HUDEP-2 (cell line): Measurements from ENCODE around the gene COL23A1.
"Not testable (repeated sequence)": the region's sequence is repeated elsewhere in the genome, so short reads cannot be mapped to it uniquely, and the experiment has no call there.

Source experiments
- DNase-seq, 76 experiments: peaks; one replicate each; lab custom pipeline; 2025; ENCODE audit not compliant: unreplicated experiment in 76 of 76; lab: John Stamatoyannopoulos, UW

COL23A1 gene

GRCh38 chr5:178317727-178318126, 272.5 kb downstream of the COL23A1 start:
- not testable (repeated sequence) for DNase-seq

DNA sequence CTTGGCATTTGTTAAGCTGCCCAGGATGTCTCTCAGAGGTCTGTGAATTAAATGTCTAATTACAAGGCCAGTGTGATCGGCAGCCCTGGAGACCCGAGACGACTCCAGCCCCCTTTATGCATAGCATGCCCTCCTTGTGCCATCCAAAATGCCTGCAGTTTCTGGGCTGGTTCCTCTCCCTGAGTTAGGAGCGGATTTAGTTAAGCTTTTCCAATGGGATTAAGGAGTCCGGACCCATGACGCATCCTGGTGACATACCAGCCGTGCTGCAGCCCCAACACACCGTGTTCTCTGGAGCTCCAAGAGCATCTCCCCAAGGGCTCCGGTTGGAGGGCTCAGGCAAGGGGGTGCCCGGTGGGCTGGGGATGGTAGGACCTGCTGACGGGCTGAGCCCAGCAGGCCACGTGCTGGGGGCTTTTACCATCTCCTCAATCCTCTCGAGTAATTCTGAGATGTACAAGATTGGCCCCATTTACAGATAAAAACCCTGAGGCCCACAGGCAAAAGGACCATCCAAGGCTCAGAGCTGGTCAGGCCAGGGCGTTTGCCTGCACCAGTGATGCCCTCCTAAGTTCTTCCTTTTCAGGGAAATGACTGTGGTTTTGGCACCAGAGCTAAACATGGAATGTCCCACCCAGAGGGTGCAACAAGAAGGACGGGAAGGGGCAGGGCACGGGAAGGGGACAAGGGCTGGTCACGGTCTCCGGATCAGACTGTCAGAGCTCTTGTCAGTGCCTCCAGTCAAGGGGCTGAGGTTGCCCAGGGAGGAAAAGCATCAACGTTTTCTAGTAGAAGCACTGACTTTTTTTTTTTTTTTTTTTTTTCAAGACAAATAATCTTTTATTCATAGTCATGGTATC, 275.0 kb downstream of the COL23A1 start:
- DNase-seq, result no peak

GRCh38 chr5:178314061-178314660, 276.0 kb downstream of the COL23A1 start:
- DNase-seq, result no peak

DNA sequence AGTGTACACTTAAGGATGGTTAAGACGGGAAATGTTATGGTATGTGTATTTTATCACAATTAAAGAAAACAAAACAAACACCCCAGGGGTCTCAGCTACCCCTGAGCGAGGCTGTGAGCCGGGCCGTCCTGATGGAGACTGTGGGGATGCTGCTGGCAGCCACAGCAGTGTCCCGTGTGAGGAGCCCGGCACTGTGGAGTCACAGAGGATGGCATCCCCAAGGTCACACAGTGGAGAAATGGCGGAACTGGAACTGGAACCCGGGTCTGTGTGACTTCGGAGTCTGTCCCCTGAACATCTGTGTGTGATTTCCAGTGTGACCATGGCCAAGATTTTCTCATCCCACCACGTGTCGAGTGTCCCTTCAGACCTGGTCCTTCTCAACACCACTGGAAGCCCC, 276.9 kb downstream of the COL23A1 start:
- no peak for DNase-seq

DNA sequence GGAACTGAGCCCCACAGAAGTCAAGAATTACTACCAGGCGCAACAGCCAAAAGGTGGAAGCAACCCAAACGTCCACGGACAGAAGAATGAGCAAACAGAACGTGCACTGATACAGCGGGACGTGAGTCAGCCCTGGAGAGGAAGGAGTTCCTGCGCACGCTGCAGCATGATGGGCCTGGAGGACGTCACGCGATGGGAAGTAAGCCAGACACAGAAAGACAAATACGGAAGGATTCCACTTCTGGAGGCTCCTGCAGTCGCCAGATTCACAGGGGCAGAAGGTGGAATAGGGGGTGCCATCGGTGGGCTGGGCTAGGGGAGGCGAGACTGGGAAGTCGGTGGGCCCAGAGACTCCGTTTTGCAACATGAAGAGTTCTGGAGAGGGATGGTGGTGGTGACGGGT, 277.3 kb downstream of the COL23A1 start:
- no peak for DNase-seq

DNA sequence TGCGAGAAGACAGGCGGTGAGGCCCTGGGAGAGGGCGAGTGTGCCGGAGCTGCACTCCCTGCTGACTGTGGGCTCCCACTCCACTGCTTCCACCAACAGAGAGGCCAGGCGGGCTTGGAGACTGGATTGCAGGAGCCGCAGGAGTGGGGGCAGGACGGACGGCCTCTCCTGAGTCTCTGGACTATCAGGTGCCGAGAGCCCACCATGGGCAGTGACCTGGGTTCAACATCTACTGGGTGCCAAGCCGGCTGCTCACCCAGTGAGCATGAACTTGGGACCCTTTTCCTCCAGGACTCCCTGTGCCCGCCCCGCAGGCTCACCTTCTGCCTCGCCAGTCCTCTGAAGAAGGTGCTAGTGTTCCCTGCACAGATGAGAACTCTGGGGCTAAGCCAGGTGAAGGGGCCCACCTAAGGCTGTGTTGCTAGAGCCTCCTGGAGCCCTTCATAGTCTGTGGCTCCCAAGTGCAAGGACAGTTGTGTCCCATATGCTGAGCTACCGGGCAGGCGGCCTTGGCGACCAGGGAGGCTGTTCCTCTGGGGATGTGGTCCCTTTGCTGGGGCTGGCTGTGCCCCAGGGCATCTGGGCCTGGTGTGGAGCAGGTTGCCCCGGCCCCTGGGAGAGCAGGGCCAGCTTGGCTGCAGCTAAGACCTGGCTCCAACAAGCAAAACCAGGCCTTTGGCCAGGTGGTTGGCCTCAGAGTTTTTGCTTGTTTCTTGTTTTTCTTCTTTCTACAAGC, 279.9 kb downstream of the COL23A1 start:
- DNase-seq, result no peak

DNA sequence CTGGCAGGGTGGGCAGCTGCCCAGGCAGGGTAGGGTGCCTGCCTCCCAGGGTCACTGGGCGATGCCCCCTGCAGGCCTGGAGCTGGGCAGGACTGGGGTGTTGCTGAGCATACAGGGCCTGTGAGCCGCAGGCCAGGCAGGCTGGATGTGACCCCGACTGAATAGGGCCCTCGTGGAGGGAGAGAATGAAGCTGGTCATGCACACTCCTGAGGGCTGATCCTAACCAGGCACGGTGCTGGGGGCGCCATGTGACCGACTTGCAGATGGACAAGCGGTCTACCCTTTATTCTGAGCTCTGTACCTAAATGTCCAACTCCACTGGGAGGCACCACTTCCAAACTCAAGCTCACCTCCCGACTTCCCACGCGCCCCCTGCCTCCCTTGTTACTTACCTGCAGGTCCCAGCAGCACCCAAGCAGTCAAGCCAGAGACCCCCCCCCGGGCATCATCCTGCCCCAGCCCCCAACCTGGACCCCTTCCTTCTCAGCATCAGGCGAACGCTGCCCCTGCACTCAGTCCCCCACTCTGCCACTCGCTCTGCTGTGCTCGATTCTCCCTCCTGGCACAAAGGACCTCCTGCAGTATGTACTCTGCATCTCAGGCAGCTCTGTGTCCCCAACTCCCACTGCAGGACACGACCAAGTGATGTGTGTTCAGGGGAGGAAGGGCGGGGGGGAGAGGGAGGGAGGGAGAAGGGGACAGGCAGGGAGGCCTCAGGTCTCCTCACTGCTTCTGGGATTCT, 280.8 kb downstream of the COL23A1 start:
- DNase-seq, result no peak

- DNase-seq, result no peak
Measured at GRCh38 chr5:178308541-178309092, 281.6 kb downstream of the COL23A1 start.

GRCh38 chr5:178307267-178308045, 282.7 kb downstream of the COL23A1 start:
- no peak for DNase-seq

- no peak for DNase-seq
Measured at GRCh38 chr5:178306430-178307225, 283.6 kb downstream of the COL23A1 start.

GRCh38 chr5:178305801-178306200, 284.4 kb downstream of the COL23A1 start:
- no peak for DNase-seq

DNA sequence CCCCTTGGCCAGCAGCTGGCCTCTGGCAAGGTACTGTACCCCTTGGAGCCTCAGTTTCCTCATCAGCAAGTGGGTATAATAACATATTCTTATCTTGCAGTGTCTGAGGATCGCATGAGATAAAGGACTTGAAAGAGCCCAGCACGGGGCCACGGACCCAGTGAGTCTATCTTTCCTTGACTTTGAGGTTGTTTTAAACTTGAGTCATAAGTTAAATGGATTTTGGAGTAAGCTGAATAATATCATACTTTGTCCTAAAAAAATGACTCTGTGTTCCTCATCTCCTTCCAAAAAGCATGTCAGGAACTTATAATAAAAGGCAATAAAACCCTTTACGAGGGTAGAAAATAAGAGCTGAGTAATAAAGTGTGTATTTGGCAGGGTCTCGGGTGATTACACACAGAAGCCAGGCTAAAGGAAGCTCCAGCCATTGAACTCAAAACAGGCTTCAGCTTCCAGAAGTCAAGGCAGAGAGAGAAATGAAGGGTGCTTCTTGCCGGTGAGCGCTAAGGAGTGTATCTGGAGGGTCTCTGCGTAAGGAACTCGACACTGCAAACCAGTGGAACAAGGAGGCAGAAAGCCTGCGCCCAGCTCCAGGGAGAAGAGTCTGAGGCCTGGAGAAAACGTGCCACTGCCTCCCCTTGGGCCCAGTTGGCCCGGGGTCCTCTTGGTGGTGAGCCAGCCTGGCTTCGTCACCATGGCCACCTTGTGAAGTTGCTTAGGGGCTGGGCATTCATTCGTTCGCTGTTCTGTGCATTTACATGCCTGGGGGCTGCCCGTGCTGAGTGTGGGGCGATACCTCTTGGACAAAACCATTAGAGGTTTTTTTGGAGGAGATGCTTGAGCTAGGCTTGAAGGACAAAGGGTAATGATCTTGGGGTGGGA, 285.2 kb downstream of the COL23A1 start:
- no peak for DNase-seq

DNA sequence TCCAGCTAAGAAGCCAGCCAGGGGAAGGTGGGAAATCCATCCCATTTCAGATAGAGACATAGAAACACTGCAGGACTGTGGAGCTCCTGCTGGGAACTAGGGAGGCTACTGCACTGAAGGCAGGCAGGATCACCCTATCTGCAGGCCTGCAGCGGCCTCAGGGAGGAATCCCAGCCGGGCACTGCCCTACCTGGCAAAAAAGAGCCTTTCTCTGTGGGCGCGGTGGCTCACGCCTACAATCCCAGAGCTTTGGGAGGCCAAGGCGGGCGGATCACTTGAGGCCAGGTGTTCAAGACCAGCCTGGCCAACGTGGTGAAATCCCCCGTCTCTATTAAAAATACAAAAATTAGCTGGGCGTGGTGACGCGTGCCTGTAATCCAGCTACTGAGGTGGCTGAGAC, 286.2 kb downstream of the COL23A1 start:
- no peak for DNase-seq

GRCh38 chr5:178302321-178302720, 287.9 kb downstream of the COL23A1 start:
- DNase-seq, result not testable (repeated sequence)

- DNase-seq, result no peak
Measured at GRCh38 chr5:178301641-178302040, 288.6 kb downstream of the COL23A1 start.

DNA sequence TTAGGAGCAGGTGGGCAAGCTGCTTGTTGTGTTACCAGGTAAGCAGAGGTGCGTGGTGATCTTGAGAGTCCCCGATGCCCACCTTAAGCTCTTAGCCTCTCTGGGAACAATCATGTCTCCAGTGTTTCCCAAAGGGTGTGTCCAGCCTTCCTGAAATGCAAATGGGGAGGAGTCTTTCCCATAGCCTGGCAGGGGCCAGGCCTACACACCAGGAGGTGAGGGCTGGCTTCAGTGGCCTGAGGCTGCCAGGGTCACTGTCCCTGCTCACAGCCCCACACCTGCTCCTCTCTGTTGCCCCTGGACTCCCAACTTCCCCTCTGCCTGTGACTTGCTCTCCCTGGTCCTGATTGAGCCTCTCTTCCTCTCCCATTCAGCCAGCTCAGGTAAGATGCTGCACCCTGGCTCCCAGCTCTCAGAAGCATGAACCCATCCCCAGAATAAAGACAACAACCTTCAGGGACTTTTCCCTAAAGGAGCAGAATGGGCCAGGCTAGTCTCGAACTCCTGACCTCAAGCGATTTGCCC, 291.8 kb downstream of the COL23A1 start:
- no peak for DNase-seq

- DNase-seq, result no peak
Measured at GRCh38 chr5:178297751-178298150, 292.4 kb downstream of the COL23A1 start.

GRCh38 chr5:178296066-178296465, 294.1 kb downstream of the COL23A1 start:
- DNase-seq, result no peak
